HG02623 (cell line): ENCODE measurements around the gene RIC8B.

Source experiments
- ATAC-seq: cut with Tn5 transposase; IDR thresholded peaks from one replicate; pipeline ENCODE4 v1.9.1; 2021; ENCODE audit warnings: moderate library complexity; ENCODE audit not compliant: unreplicated experiment

The RIC8B gene

GRCh38 chr12:106866426-106867080 lies 92.1 kb downstream of the RIC8B start:
- ATAC-seq, result no peak

- ATAC-seq, result no peak
Observed at GRCh38 chr12:106867651-106868050, 93.2 kb downstream of the RIC8B start.

DNA sequence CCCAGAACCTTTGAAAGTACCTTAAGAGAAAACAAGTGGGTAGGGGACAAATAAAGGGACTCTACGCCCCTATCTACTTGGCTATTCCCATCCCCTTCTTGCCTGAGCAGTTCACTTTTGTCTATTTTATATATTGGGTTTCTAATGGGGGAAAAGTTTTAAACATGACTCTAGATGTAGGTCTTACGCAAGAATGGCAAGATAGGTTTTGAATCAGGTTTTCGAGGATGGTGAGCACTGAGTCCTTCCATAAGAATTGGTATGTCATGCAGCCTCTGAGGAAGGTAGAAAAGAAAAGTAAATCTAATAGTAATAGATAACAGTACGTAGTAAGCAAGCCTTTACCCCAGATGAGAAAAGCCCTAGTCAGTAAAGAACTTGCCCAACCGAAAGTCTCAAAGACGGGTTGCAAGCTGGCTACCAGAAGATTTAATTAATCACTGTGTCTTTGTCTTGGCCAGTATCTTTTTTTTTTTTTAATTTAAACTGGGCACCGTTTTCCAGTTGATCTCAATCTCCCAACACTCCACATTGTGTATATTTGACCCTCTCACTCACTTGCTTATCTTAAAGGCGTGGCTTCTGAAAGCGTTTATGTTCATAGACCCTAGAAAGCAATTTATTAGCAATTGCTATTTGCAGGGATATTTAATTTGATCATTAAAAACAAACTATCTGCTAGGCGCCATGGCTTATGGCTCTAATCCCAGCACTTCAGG lies 94.7 kb downstream of the RIC8B start:
- no peak for ATAC-seq

GRCh38 chr12:106870116-106870515 lies 95.6 kb downstream of the RIC8B start:
- no peak for ATAC-seq

DNA sequence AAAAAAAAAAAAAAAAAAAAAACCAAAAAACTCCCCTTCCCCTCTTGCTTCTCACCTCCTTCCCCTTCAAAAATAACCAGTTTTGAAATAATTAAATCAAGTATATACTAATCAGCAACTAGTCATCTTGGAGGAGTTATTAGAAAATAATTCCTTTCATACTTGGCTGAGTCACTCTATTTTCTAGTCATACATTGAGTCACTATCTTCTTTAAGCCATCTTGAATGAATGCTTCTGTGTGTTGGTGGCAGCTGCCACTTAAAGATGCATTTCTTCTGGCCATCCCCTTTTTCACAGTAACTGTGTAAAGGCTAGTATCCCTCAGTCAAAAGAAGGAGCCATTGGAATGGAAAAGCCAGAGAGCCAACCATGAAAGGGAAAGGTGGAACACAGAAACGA lies 97.0 kb downstream of the RIC8B start:
- no peak for ATAC-seq

DNA sequence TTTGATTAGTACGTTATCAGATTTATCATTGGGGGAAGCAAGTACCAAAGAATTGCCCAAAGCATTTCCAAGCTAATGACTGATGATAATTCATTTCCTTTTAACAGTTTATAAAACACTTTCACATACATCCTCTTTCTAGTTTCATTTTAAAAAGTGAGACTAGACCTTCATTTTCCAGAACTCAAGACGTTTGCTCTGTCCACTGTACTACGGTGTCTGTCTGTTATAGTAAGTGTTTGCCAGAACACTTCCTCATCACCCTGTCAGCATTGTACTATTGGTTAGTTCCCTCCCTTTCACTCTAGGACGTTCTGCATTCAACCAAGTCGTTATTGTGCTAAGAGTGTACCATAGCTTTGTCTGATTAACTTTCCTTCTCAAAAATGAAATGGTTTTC lies 99.5 kb downstream of the RIC8B start:
- ATAC-seq, result no peak

DNA sequence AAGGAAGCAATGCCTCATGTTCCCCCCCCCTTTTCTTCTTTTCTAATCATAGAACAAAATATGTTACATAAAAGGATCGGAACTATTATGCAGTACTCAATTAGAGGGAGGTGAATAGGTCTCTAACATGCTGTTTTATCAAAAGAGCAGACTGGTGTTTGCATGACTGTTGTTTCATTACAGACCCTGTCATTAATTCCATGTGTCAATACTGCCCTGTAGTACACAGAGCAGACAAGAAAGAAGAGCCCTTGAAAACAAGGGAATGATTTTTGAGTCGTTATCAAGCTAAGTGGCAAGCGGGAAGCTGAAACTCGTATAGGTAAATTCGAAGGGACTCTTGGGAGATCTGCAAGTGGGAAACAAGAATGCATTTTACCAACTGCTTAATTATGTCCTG lies 104.3 kb downstream of the RIC8B start:
- ATAC-seq, result no peak

DNA sequence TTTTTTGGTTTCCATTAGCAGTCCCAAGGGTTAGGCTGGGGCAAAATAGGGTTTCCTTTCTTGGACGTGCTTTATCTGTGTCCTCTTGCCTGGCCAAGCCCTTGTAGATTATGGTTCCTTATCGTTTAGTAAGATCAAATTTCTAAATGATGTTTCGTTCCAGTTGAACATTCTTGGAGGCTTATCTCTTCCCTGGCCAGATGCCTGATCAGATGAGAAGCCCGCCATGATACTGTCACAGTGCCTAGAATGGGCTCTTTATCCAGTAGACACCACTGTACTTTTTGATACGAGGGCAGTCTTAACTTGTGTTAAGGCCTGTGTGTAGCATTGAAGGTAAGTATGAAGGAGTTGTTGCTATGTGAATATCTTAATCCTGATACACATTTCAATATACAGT lies 105.1 kb downstream of the RIC8B start:
- ATAC-seq, result no peak

GRCh38 chr12:106883426-106883825 lies 108.9 kb downstream of the RIC8B start:
- ATAC-seq, result no peak

GRCh38 chr12:106885026-106885425 lies 110.5 kb downstream of the RIC8B start:
- ATAC-seq, result no peak

GRCh38 chr12:106885541-106886249 lies 111.2 kb downstream of the RIC8B start:
- no peak for ATAC-seq

DNA sequence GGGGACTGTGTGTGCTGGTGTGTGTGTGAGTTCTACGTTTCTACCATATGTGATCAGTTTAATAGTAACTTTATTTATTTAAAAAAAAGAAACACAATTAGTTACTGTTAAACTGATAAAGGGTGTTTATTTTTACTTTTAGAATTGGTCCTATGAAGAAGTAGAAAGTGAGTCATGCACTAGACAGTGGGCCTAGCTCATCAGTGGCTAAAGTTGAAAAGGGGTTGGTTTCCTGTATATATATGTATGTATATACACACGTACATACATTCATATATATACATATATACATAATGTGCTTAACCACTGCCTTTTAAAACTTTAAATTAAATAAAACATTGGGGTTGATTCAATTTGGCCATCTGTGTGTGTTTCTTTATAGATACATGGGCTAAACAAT lies 112.5 kb downstream of the RIC8B start:
- ATAC-seq, result no peak

DNA sequence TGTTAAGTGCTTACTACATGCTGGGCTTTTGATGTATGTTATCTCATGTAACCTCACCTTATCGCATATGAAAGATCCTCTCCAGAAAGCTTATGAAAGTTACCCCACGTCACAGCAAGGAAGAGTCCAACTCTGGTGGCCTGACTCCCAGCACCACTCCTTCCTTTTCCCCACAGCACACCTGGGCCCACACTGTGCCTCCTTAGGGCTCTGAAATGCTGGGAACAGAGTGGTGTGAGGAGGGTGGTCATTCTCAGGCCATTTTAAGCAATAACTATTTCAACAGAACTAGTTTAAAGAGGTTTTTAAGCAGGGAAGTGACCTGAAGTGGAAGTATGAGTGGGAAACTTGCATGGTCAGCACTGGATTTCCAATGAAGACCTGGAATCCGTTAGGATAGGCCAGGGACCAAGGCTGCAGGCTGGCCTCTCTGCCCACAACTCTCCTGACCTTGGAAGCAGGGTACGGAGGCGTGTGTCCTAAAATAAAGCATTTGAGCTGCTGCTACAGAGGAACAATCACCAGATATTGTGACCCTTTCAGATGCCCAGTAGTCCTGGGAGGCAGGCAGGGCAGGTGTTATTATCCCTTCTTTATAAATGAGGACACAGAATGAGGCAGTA lies 114.0 kb downstream of the RIC8B start:
- no peak for ATAC-seq

- ATAC-seq, result no peak
Observed at GRCh38 chr12:106889326-106889725, 114.8 kb downstream of the RIC8B start.

DNA sequence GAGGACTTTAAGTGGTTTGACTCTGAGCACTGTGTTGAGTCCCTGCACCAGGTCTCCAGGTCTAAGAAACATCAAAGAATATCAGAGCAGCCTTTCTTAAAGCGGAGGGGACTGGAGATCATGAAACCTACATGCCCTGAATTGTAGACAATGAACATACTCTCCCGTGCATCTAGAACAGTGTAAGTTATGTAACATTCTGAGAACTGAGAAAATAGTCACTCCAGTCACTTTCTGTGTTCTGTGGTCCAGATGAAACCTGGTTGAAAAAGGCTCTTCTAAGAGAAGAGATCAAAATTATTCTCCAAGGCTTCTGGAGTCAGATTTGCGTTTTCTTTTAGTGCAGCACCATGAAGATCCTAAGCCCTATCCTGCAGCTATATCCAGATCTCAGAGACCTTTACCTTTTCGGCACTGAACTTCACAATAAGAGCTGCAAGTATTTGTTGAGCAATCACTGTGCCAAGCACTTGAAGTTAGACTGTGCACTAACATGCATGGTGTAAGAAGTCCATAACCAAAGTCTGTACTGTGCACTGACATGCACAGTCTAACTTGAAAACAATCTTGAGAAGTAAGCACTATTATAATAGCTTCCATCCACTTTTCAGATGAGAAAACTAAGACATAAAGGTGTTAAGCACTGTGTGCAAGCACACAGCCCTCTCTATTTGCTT lies 115.6 kb downstream of the RIC8B start:
- no peak for ATAC-seq

GRCh38 chr12:106892075-106892474 lies 117.6 kb downstream of the RIC8B start:
- ATAC-seq, result no peak

GRCh38 chr12:106893451-106893850 lies 119.0 kb downstream of the RIC8B start:
- no peak for ATAC-seq

DNA sequence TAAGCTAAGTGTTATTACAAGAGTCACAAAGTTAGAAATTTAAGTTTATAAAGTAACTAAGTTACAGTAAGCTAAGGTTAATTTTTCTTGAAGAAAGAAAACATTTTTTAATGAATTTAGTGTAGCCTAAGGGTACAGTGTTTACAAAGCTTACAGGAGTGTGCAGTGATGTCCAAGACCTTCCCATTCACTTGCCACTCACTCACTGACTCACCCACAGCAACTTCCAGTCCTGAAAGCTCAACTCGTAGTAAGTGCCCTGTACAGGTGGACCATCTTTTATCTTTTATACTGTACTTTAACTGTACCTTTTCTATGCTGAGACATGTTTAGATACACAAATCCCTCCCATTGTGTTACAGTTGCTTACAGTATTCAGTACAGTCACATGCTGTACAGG lies 120.3 kb downstream of the RIC8B start:
- no peak for ATAC-seq

DNA sequence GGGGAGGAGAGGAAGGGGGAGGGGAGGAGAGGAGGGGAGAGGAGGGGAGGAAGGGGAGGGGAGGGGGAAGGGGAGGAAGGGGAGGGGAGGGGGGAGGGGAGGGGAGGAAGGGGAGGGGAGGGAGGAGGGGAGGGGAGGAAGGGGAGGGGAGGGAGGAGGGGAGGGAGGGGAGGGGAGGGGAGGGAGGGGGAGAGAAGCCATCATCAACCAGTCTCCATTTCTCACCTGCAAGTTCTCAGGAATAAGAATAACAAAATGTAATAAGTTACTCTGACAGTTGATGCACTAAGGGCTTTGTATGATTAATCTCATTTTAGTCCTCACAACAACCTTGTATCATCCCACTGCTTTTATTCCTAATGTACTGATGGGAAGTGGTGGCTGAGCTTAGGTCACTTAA lies 122.1 kb downstream of the RIC8B start:
- no peak for ATAC-seq

DNA sequence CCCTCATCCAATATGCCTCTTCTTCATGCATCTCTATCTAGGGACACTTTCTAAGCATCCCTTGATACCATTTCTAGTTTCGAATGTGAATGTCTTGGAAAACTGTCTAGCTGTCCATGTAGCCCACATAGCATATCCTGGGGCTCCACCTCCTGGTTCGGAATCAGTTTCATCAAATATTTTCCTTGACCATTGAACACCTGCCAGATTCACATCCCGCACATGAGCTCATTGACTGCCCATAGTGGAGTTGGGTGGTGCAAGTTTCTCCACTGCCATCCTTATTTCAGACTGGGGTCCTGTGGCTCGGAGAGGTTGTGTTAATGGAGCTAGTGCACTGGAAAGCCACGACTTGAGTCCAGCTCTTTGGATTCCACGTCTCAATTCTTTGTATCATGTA lies 122.6 kb downstream of the RIC8B start:
- ATAC-seq, result no peak
